H1 (cell line): ENCODE data around the gene CCDC92B. TPM values are rescaled to one million over a fixed set of nuclear protein-coding genes. Genes with fewer than 3 reads are reported as not detected.

Experiments used
- CTCF ChIA-PET: fragments of 300-600 bp; sonication (Branson Sonifier 250); formaldehyde crosslinking; loops from one replicate; lab custom pipeline; 2021; ENCODE audit not compliant: partially characterized antibody; lab: Charles Lee
- POLR2A ChIA-PET: fragments of 300-600 bp; sonication (Branson Sonifier 250); formaldehyde crosslinking; loops from one replicate; lab custom pipeline; 2021; ENCODE audit warnings: inconsistent platforms; ENCODE audit not compliant: partially characterized antibody; lab: Charles Lee
- DNase-seq, 2 experiments: peaks; one replicate each; pipeline versions ENCODE4 v3.0.0 to v3.0.0-alpha.2; 2010 to 2022; ENCODE audit warnings: low spot score in 2 of 2, low read depth in 1 of 2, mixed read lengths in 1 of 2
- FAIRE-seq: peaks from 2 replicates; lab custom pipeline; 2011; peaks lifted over from hg19 to GRCh38; lab: Jason Lieb, UNC
- H2AFZ ChIP-seq: 2 replicates; pipeline ENCODE4 v1.8.1; 2012; ENCODE audit warnings: low read length, inconsistent platforms
- H2AK5ac ChIP-seq: 2 replicates; pipeline ENCODE4 v1.6.1; 2013; ENCODE audit warnings: low read depth, low read length
- H2BK120ac ChIP-seq: replicated peaks from 2 replicates; pipeline ENCODE3; 2013; ENCODE audit warnings: low read depth, low read length, inconsistent platforms
- H2BK12ac ChIP-seq: 2 replicates; pipeline ENCODE4 v1.6.1; 2013; ENCODE audit warnings: low read depth, low read length
- H2BK15ac ChIP-seq: 2 replicates; pipeline ENCODE4 v1.6.1; 2013; ENCODE audit warnings: low read length
- H2BK20ac ChIP-seq: 2 replicates; pipeline ENCODE4 v1.6.1; 2013; ENCODE audit warnings: low read length
- H2BK5ac ChIP-seq: 2 replicates; pipeline ENCODE4 v1.6.1; 2013; ENCODE audit warnings: low read depth, low read length
- H3K14ac ChIP-seq: 2 replicates; pipeline ENCODE4 v1.6.1; 2013; ENCODE audit warnings: inconsistent platforms; ENCODE audit not compliant: insufficient read length
- H3K18ac ChIP-seq: 2 replicates; pipeline ENCODE4 v1.6.1; 2013; ENCODE audit warnings: low read length; ENCODE audit errors: extremely low read depth
- H3K23ac ChIP-seq: 2 replicates; pipeline ENCODE4 v1.6.1; 2013; ENCODE audit warnings: inconsistent platforms; ENCODE audit not compliant: insufficient read length
- H3K23me2 ChIP-seq: 2 replicates; pipeline ENCODE4 v1.6.1; 2013; ENCODE audit warnings: low read depth, low read length
- H3K27ac ChIP-seq: 2 replicates; pipeline ENCODE4 v1.6.1; 2011; ENCODE audit warnings: low read depth, low read length, inconsistent platforms
- H3K27me3 ChIP-seq, 4 experiments: replicated peaks in 1 of 4; 1 replicate in 1 of 4; 2 replicates in 3 of 4; pipeline versions ENCODE4 v1.6.1 to v1.8.1; 2011 to 2013; ENCODE audit warnings: low read length in 3 of 4, mild to moderate bottlenecking in 3 of 4, inconsistent platforms in 2 of 4, mixed read lengths in 2 of 4, moderate library complexity in 1 of 4; ENCODE audit not compliant: control insufficient read depth in 3 of 4, insufficient read depth in 3 of 4; ENCODE audit errors: extremely low read depth in 1 of 4
- H3K36me3 ChIP-seq, 4 experiments: 2 replicates each; pipeline versions ENCODE4 v1.6.1 to v1.8.1; 2011 to 2013; ENCODE audit warnings: mild to moderate bottlenecking in 4 of 4, low read length in 3 of 4, moderate library complexity in 2 of 4, control low read depth in 1 of 4, inconsistent platforms in 1 of 4; ENCODE audit not compliant: insufficient read depth in 4 of 4, control insufficient read depth in 2 of 4
- H3K4ac ChIP-seq: replicated peaks from 2 replicates; pipeline ENCODE3; 2013; ENCODE audit warnings: low read length, low read depth, mixed read lengths, inconsistent platforms; ENCODE audit not compliant: insufficient read length
- H3K4me1 ChIP-seq, 4 experiments: replicated peaks in 1 of 4; 1 replicate in 1 of 4; 2 replicates in 3 of 4; pipeline versions ENCODE4 v1.6.1 to v1.8.1; 2011 to 2013; ENCODE audit warnings: low read length in 3 of 4, inconsistent platforms in 2 of 4, mixed read lengths in 1 of 4; ENCODE audit not compliant: insufficient read depth in 4 of 4, control insufficient read depth in 3 of 4
- H3K4me2 ChIP-seq, 2 experiments: 2 replicates each; pipeline versions ENCODE4 v1.6.1 to v1.8.1; 2011 to 2013; ENCODE audit warnings: low read depth in 2 of 2, low read length in 2 of 2, control low read depth in 1 of 2, inconsistent platforms in 1 of 2, mild to moderate bottlenecking in 1 of 2; ENCODE audit not compliant: insufficient read depth in 1 of 2
- H3K4me3 ChIP-seq, 4 experiments: fragments of 200-600, 300-600 bp in 1 of 4; sonication (generic), shearing (Covaris generic), sonication (Bioruptor Twin) in 1 of 4; 2 replicates each; pipeline versions ENCODE4 v1.5.1 to v1.8.1; 2011 to 2016; ENCODE audit warnings: low read length in 4 of 4, low read depth in 3 of 4, control low read depth in 2 of 4, inconsistent platforms in 2 of 4, mild to moderate bottlenecking in 2 of 4, mixed read lengths in 1 of 4, moderate library complexity in 1 of 4; ENCODE audit not compliant: insufficient read depth in 2 of 4; ENCODE audit errors: extremely low read depth in 1 of 4
- H3K56ac ChIP-seq: replicated peaks from 2 replicates; pipeline ENCODE3; 2013; ENCODE audit warnings: low read depth, mild to moderate bottlenecking, mixed read lengths, low read length, inconsistent platforms; ENCODE audit not compliant: insufficient read length
- H3K79me1 ChIP-seq: 2 replicates; pipeline ENCODE4 v1.6.1; 2013; ENCODE audit warnings: low read depth, low read length, control low read depth
- H3K79me2 ChIP-seq, 2 experiments: 2 replicates each; pipeline versions ENCODE4 v1.6.1 to v1.8.1; 2012 to 2013; ENCODE audit warnings: low read length in 2 of 2, mild to moderate bottlenecking in 2 of 2, inconsistent platforms in 1 of 2; ENCODE audit not compliant: insufficient read depth in 2 of 2, control insufficient read depth in 1 of 2
- H3K9ac ChIP-seq, 4 experiments: replicated peaks in 1 of 4; 1 replicate in 1 of 4; 2 replicates in 3 of 4; pipeline versions ENCODE4 v1.6.1 to v1.8.1; 2011 to 2013; ENCODE audit warnings: low read depth in 3 of 4, low read length in 3 of 4, control low read depth in 2 of 4, mild to moderate bottlenecking in 2 of 4, moderate library complexity in 2 of 4, inconsistent platforms in 1 of 4; ENCODE audit errors: extremely low read depth in 1 of 4
- H3K9me3 ChIP-seq, 2 experiments: 2 replicates each; pipeline versions ENCODE4 v1.6.1 to v1.8.1; 2012 to 2013; ENCODE audit warnings: mild to moderate bottlenecking in 2 of 2, moderate library complexity in 2 of 2, control low read depth in 1 of 2, inconsistent platforms in 1 of 2, low read depth in 1 of 2, low read length in 1 of 2, mixed read lengths in 1 of 2; ENCODE audit not compliant: insufficient read depth in 2 of 2
- H4K20me1 ChIP-seq, 2 experiments: replicated peaks in 1 of 2; 2 replicates each; pipeline versions ENCODE3 to v1.8.1; 2011 to 2013; ENCODE audit warnings: inconsistent platforms in 2 of 2, low read length in 2 of 2, mild to moderate bottlenecking in 1 of 2; ENCODE audit not compliant: insufficient read depth in 2 of 2, control insufficient read depth in 1 of 2
- H4K5ac ChIP-seq: 2 replicates; pipeline ENCODE4 v1.6.1; 2013; ENCODE audit warnings: low read length, low read depth, mixed read lengths, inconsistent platforms; ENCODE audit not compliant: insufficient read length
- H4K8ac ChIP-seq: 2 replicates; pipeline ENCODE4 v1.8.0; 2013; ENCODE audit warnings: mild to moderate bottlenecking, moderate library complexity, low read length, inconsistent platforms; ENCODE audit not compliant: insufficient read depth; ENCODE audit errors: extremely low read depth
- H4K91ac ChIP-seq: replicated peaks from 2 replicates; pipeline ENCODE3; 2013; ENCODE audit warnings: low read length, mixed read lengths, inconsistent platforms; ENCODE audit not compliant: insufficient read length
- BCL11A ChIP-seq, 2 experiments: IDR thresholded peaks; one replicate each; pipeline ENCODE4 v1.6.1; 2011; ENCODE audit warnings: low read depth in 2 of 2, low read length in 2 of 2, mild to moderate bottlenecking in 2 of 2
- CBX8 ChIP-seq: fragments of 300-800, 300-1000 bp; sonication (generic); IDR thresholded peaks from 2 replicates; pipeline ENCODE4 v1.7.1; 2016; ENCODE audit warnings: low read depth, low read length, borderline replicate concordance
- JUN ChIP-seq: IDR thresholded peaks from 2 replicates; pipeline ENCODE4 v1.6.1; 2011; ENCODE audit warnings: low read depth, mild to moderate bottlenecking, improper control_type of control experiment, low read length
- KDM1A ChIP-seq: fragments of 200-600, 300-600 bp; sonication (generic); IDR thresholded peaks from 2 replicates; pipeline ENCODE4 v1.7.1; 2016; ENCODE audit warnings: mild to moderate bottlenecking, low read length, borderline replicate concordance
- KDM4A ChIP-seq: IDR thresholded peaks from one replicate; pipeline ENCODE4 v1.7.1; 2012; ENCODE audit warnings: low read depth, mild to moderate bottlenecking, moderate library complexity, low read length, inconsistent platforms; ENCODE audit not compliant: severe bottlenecking
- KDM5A ChIP-seq: fragments of 200-600 bp; IDR thresholded peaks from 2 replicates; pipeline ENCODE4 v1.7.1; 2012; ENCODE audit warnings: mild to moderate bottlenecking, low read length, inconsistent platforms, mixed read lengths
- RBBP5 ChIP-seq: IDR thresholded peaks from 2 replicates; pipeline ENCODE4 v1.7.1; 2012; ENCODE audit warnings: low read depth, mild to moderate bottlenecking, inconsistent platforms, low read length, moderate library complexity, borderline replicate concordance
- RNF2 ChIP-seq: fragments of 200-900, 300-1000 bp; sonication (generic); IDR thresholded peaks from 2 replicates; pipeline ENCODE4 v1.7.1; 2016; ENCODE audit warnings: borderline replicate concordance, low read depth, mild to moderate bottlenecking, antibody characterized with exemption, low read length; ENCODE audit not compliant: poor library complexity, severe bottlenecking; ENCODE audit errors: missing control alignments
- SIN3A ChIP-seq, 2 experiments: IDR thresholded peaks in 1 of 2; conservative IDR thresholded peaks in 1 of 2; 2 replicates each; pipeline ENCODE4 v1.6.1; 2011 to 2012; ENCODE audit warnings: low read length in 2 of 2, improper control_type of control experiment in 1 of 2, low read depth in 1 of 2, mild to moderate bottlenecking in 1 of 2
- SP2 ChIP-seq: IDR thresholded peaks from 2 replicates; pipeline ENCODE4 v1.6.1; 2012; ENCODE audit warnings: mild to moderate bottlenecking, low read length, inconsistent platforms
- ZNF274 ChIP-seq: IDR thresholded peaks from 2 replicates; pipeline ENCODE4 v1.7.0; 2012; ENCODE audit warnings: low read length, borderline replicate concordance; ENCODE audit errors: extremely low read depth
- WGBS, 2 experiments: shearing (Covaris generic) in 1 of 2; methylation state at CpG; one replicate each; pipeline versions ENCODE4 v1.1.6 to v1.1.7; 2013 to 2015; ENCODE audit warnings: low lambda C conversion rate in 2 of 2, mixed read lengths in 2 of 2, inconsistent platforms in 1 of 2, low coverage in 1 of 2, missing lambda C conversion rate in 1 of 2; ENCODE audit not compliant: insufficient replicate concordance in 2 of 2, insufficient coverage in 1 of 2, insufficient read length in 1 of 2; ENCODE audit errors: extremely low coverage in 1 of 2, missing lambda C conversion rate in 1 of 2; 5-methylcytosine and 5-hydroxymethylcytosine counted together
- polyA plus RNA-seq, 7 experiments: library from polyadenylated mRNA; depleted of rRNA in 3 of 7; stranded (reverse) in 5 of 7; unstranded in 2 of 7; fragments of >200 nt in 5 of 7; fragments of 200-250 nt in 2 of 7; gene quantifications; 1 replicate in 5 of 7; 2 replicates in 1 of 7; 4 replicates in 1 of 7; pipeline versions ENCODE4 v1.2.1 to v1.2.3, GENCODE V29; 2011 to 2013; ENCODE audit warnings: missing spikeins in 2 of 7, mixed read lengths in 2 of 7
- total RNA-seq: library from RNA; stranded (reverse); fragmentation: NEBNext Ultra II Directional; extraction: Animal tissue kit (Norgen Biotek cat#: 25700); gene quantifications from 2 replicates; pipeline ENCODE4 v1.2.1, GENCODE V29; 2021

CCDC92B gene
- total and polyA plus RNA-seq, 2 of the 8 experiments (the other 6 are each of a cell fraction or from before 2014, with no cell fraction given) = 5.5 to 12.1 TPM

DNA sequence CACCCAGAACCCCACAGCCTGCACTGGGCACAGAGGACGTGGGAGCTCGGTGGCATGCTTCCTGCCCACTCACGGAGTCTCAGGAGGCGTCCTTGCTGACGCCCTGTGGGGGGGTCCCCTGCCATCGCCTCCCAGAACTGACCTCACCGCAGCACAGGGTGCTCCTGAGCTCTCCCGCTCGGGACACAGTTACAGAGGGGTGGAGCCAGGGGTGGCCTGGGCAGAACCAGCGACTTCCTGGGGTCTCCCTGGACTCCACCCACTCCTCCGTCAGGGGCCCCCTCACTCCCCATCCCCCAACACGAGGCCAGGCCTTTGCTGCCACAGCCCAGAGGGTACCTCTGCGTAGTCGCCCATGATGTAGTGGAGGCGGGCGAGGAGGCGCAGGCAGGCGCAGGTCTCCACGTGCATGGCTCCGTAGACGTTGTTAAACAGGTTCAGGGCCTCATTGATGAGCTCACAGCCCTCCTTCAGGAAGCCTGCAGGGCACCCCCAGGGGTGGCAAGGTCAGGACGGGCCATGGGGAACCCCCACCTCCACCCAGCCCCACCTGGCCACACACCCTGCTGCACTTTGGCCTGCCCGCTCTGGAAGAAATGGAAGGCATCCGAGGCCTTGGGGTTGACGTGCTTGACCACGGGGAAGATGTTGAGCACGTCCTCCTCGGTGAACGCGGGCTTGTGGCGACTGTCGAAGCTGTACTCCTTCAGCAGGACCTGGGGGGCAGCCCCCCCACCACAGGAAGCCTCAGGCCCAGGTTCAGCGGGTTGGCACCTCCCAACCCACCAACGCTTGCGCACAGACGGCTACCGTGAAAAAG is 55.7 kb downstream of the CCDC92B start:
- Histone ChIP-seq H2BK20ac (no peak overlapping the region), H3K4me1 (peaks cover 0 to 7% (median 0%) of the 10 kb centered on the region in 4 experiments; a peak in 2 of 7 replicates), H3K56ac (no peak overlapping the region), H4K91ac (no peak overlapping the region), H3K36me3 (peaks cover 0 to 65% (median 8%) of the 10 kb centered on the region in 4 experiments; a peak in 5 of 8 replicates), H4K5ac (no peak overlapping the region), H2AFZ (no peak overlapping the region), H4K20me1 (peaks cover 0 to 10% of the 10 kb centered on the region in 2 experiments), H3K79me2 (no peaks in the 10 kb centered on the region), H2BK120ac (no peak overlapping the region), H3K4me3 (no peak overlapping the region), H3K18ac (no peak overlapping the region), H2BK12ac (no peak overlapping the region), H3K27ac (no peak overlapping the region), H2BK5ac (no peak overlapping the region), H3K9me3 (no peaks in the 10 kb centered on the region), H3K4ac (no peak overlapping the region), H3K27me3 (no peaks in the 10 kb centered on the region), H3K4me2 (no peak overlapping the region), H3K23ac (no peak overlapping the region), H2BK15ac (no peak overlapping the region), H4K8ac (peak overlapping the region; percentile 51; the same call in 1 of the 2 replicates), H3K79me1 (no peaks in the 10 kb centered on the region; the same call in 1 of the 2 replicates), H3K14ac (no peak overlapping the region), H3K23me2 (no peaks in the 10 kb centered on the region), H3K9ac (no peak overlapping the region; a peak in 1 of 7 replicates), H2AK5ac (no peak overlapping the region)
- 94% methylated on average over 32 of the region's 37 CpGs; no CpG with 5 or more reads in 1 of the 2 experiments for WGBS, 2 experiments
- ChIA-PET POLR2A (interaction anchor here (0.8 to 2.3 kb wide), 5 partner anchors 7 to 57 kb away, joined by 3 to 7 read pairs (median 3); no protein-coding TSS in a partner anchor), CTCF (interaction anchor here (0.7 to 4.5 kb wide), 4 partner anchors 7 to 15 kb away, joined by 3 to 30 read pairs (median 7); no protein-coding TSS in a partner anchor)
- no peak for DNase-seq
- FAIRE-seq = no peak
- TF ChIP-seq KDM1A = no peak
- TF ChIP-seq RNF2 = no peak
- no peak for TF ChIP-seq CBX8
- no peak for TF ChIP-seq JUN
- no peak for TF ChIP-seq BCL11A (IDR thresholded peaks at IDR 0.05; ENCODE audit: low read depth in 2 of 2, low read length in 2 of 2)
- no peak for TF ChIP-seq KDM5A
- TF ChIP-seq KDM4A = no peak
- TF ChIP-seq RBBP5 = no peak
- TF ChIP-seq SIN3A (conservative IDR thresholded peaks at IDR 0.05 in 1 of 2, IDR thresholded peaks at IDR 0.05 in 1 of 2; ENCODE audit: low read depth in 1 of 2, low read length in 2 of 2) = no peak
- TF ChIP-seq ZNF274 = no peak
- TF ChIP-seq SP2 = no peak
